ENCODE data around the gene QSOX2.
"Not testable (repeated sequence)": the region's sequence is repeated elsewhere in the genome, so short reads cannot be mapped to it uniquely, and the experiment has no call there.

QSOX2 gene

GRCh38 chr9:136281421-136282271 is 36.0 kb upstream of the QSOX2 start:
- no peak for ATAC-seq

GRCh38 chr9:136280535-136281315 is 35.1 kb upstream of the QSOX2 start:
- ATAC-seq: no peak

- ATAC-seq: no peak
These were observed 33.9 kb upstream of the QSOX2 start for GRCh38 chr9:136279471-136279870.

GRCh38 chr9:136278894-136279293 is 33.3 kb upstream of the QSOX2 start:
- ATAC-seq: no peak

DNA sequence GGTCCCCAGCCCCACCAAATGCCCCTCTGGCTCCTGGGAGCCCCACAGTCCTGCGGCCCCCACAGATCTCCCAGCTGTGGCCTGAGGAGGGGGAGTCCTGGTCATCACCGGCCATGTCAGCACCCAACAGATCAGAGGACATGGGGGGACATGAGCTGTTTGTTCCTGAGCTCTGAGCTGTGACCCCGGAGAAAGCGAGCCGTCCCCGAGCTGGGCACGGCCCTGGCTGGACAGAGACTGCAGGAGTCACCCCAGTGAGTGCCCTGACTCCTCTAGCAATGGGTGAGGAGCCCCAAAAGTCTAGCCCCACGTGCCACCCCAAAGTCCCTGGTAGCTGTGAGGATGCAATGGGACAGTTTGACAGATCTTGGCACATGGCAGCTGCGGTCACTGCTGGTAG is 32.6 kb upstream of the QSOX2 start:
- no peak for ATAC-seq

- no peak for ATAC-seq
These were observed 32.1 kb upstream of the QSOX2 start for GRCh38 chr9:136277746-136278145.

DNA sequence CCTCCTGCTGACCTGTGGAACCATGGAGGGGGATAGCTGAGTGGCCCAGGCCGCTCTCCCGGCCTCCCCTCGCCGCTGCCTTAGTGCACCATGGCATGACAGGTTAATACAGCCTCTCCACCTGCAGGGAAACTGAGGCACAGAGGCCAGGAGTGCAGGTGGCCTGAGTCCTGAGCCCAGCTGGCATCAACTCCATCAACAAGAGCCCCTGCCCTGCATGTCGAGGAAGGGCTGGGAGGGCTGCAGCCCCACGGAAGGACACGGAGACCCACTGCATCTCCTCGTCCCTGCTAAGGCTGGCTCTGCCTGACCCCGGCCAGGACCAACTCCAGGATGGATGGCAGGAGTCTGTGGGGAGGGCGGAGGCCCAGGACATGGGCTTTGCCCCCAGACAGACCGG is 31.1 kb upstream of the QSOX2 start:
- no peak for ATAC-seq

GRCh38 chr9:136275655-136276429 is 30.2 kb upstream of the QSOX2 start:
- ATAC-seq: no peak

DNA sequence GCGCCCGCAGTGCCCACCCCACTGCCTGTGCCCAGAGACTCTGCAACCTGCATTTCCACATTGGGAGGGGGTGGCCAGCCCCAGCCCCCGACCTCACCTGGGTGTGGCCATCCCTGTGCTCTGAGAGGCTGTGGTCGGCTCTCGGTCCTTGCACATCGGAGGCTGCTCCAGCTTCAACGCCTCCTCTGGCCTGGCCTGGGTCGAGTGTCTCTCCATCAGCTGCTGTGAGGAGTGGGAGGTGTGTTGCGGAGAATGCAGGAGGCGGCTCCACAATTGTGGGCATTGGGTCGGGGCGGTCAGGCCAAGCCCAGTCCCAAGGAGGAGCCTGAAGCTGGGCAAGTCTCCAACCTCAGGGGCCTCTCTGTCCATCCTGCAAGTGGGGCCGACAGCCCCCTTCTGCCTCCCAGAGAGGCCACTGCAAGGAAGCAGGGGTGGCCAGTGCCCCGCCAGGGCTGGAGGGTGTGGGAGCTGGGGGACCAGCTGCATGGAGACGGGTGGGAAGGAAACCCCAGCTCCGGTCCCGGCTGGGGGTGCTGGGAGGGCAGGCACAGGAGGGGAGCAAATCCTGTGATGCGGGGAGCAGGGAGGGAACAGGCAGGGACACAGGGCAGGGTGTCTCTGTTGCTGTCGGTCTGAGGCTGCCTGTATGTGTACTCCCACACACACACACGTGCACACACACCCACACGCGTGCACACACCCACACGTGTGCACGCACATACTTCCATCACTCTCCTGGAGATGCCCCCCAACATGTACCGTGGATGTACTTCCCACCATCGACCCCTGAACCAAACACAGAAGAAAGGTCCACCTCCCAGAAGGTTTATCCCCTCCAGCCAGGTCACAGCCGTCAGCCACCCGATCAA is 29.4 kb upstream of the QSOX2 start:
- no peak for ATAC-seq

GRCh38 chr9:136273921-136274785 is 28.5 kb upstream of the QSOX2 start:
- no peak for ATAC-seq

DNA sequence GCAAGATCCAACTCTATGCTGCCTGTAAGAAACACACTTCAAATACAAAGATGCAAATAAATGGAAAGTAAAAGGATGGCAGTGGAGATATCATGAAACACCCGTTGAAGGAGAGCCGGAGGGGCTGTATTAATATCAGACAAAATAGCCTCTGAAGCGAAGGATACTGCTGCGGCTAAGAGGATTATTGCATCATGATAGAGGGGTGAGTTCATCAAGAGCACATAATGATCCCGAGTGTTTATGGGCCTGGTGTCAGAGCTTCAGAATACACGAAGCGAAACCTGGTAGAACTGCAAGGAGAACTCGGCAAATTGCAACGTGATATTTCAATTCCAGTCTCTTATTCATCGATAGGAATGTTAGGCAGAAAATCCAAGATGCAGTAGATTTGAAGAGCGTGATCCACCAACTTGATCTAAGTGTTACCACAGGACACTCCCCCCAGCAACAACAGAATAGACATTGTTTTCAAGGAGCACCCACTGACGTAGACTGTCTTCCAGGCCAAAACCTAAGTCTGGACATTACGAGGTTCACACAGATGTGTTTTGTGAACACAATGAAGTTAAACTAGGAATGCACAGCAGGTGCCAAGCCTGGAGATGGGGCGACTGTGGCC is 27.7 kb upstream of the QSOX2 start:
- ATAC-seq: no peak

DNA sequence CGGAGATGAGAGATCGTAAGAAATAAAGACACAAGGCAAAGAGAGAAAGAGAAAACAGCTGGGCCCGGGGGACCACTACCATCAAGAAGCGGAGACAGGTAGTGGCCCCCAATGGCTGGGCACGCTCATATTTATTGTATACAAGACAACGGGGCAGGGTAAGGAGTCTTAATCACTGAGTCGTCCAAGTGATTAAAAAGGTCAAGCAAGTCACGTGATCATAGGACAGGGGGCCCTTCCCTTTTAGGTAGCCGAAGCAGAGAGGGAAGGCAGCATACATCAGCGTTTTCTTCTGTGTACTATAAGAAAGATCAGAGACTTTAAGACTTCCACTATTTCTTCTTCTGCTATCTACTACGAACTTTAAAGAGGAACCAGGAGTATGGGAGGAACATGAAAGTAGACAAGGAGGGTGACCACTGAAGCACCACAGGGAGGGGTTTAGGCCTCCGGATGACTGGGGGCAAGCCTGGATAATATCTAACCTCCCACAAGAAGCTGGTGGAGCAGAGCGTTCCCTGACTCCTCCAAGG is 24.6 kb upstream of the QSOX2 start:
- no peak for ATAC-seq

- ATAC-seq: no peak
These were observed 23.1 kb upstream of the QSOX2 start for GRCh38 chr9:136268735-136269134.

GRCh38 chr9:136268318-136268717 is 22.7 kb upstream of the QSOX2 start:
- no peak for ATAC-seq

GRCh38 chr9:136267261-136268111 is 21.9 kb upstream of the QSOX2 start:
- peak; percentile 88 to 90 for ATAC-seq

- ATAC-seq: not testable (repeated sequence)
These were observed 21.0 kb upstream of the QSOX2 start for GRCh38 chr9:136266641-136267040.

DNA sequence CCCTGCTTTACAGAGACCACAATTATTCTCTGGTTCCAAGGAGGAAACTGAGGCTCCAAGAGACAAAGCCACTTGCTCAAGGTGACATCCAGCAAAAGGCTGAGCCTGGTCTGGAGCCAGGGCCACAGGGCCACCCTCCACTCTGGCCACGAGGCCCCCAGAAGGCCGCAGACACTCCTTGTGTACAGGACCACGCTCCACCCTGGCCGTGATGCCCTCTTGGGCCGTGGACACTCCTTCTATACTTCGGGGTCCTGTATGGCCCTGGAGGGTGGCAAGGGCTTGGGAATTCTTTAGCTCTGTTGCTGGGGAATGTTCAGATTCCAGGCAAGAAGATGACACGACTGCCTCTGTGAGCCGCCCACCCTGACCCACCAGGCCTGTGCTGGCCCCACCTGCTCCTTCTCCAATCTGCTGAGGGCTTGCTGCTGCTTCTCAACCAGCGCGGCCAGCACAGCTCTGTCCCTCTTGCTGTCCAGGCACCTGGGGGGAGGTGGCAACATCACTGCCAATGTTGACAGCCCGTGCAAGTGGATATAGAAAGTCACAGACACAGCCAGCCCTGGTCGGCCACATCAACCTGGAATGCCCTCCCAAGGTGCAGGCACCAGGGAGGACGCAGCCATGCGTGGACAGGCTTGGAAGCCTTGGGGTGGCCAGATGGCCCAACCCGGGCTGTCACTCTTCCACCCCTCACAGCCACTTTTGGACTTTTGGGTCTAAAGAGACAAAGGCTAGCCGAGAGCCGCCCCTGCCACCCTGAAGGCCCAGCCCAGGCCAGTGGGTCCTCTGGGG is 20.1 kb upstream of the QSOX2 start:
- ATAC-seq: no peak
